SK-N-SH treated with all-trans-retinoic acid at 6 μM for 48 hours (cell line): ENCODE data around the gene PKMYT1.

Experiments
- ATAC-seq: fragments of 200-7000 bp; cut with Tn5 transposase; 3 replicates; pipeline ENCODE4 v1.9.1; 2020; ENCODE audit warnings: mild to moderate bottlenecking, moderate library complexity
- ARNTL ChIP-seq: fragments of 450-650 bp; formaldehyde crosslinking; IDR thresholded peaks from 2 replicates; pipeline ENCODE4 v1.5.0; 2020; ENCODE audit warnings: low read depth, mild to moderate bottlenecking, moderate library complexity, borderline replicate concordance
- BACH2 ChIP-seq: fragments of 250-450 bp; sonication (Bioruptor Pico); IDR thresholded peaks from 2 replicates; pipeline ENCODE4 v1.9.0; 2021; ENCODE audit warnings: mild to moderate bottlenecking, borderline replicate concordance
- CREB5 ChIP-seq: fragments of 250-450 bp; sonication (Bioruptor Pico); IDR thresholded peaks from 2 replicates; pipeline ENCODE4 v1.5.1; 2020; ENCODE audit warnings: low read depth, mild to moderate bottlenecking, moderate library complexity
- CSDC2 ChIP-seq: fragments of 250-450 bp; sonication (Bioruptor Pico); IDR thresholded peaks from 2 replicates; pipeline ENCODE4 v1.5.0; 2020; ENCODE audit warnings: mild to moderate bottlenecking, moderate library complexity
- CSRNP3 ChIP-seq: fragments of 250-450 bp; sonication (Bioruptor Pico); IDR thresholded peaks from 2 replicates; pipeline ENCODE4 v1.5.1; 2021; ENCODE audit warnings: mild to moderate bottlenecking, moderate library complexity
- ESRRG ChIP-seq: fragments of 250-450 bp; sonication (Bioruptor Pico); IDR thresholded peaks from 2 replicates; pipeline ENCODE4 v1.6.1; 2021; ENCODE audit warnings: mild to moderate bottlenecking
- OSR1 ChIP-seq: fragments of 250-450 bp; sonication (Bioruptor Pico); IDR thresholded peaks from 2 replicates; pipeline ENCODE4 v1.8.0; 2022; ENCODE audit warnings: moderate library complexity, mild to moderate bottlenecking, inconsistent platforms
- PATZ1 ChIP-seq: fragments of 250-450 bp; sonication (Bioruptor Pico); IDR thresholded peaks from 2 replicates; pipeline ENCODE4 v1.8.0; 2020; ENCODE audit warnings: mild to moderate bottlenecking, moderate library complexity, borderline replicate concordance
- POU6F1 ChIP-seq: fragments of 250-450 bp; sonication (Bioruptor Pico); IDR thresholded peaks from 2 replicates; pipeline ENCODE4 v1.8.0; 2021; ENCODE audit warnings: low read depth, mild to moderate bottlenecking, moderate library complexity, borderline replicate concordance
- PPARA ChIP-seq: fragments of 250-450 bp; sonication (Bioruptor Pico); IDR thresholded peaks from 2 replicates; pipeline ENCODE4 v1.5.0; 2020; ENCODE audit warnings: mild to moderate bottlenecking, borderline replicate concordance
- RARB ChIP-seq: fragments of 250-450 bp; sonication (Bioruptor Pico); IDR thresholded peaks from 2 replicates; pipeline ENCODE4 v1.8.0; 2021; ENCODE audit warnings: mild to moderate bottlenecking, moderate library complexity
- SNAI2 ChIP-seq: fragments of 250-450 bp; sonication (Bioruptor Pico); IDR thresholded peaks from 2 replicates; pipeline ENCODE4 v1.5.0; 2020; ENCODE audit warnings: mild to moderate bottlenecking, moderate library complexity
- TCF4 ChIP-seq: fragments of 250-450 bp; sonication (Bioruptor Pico); IDR thresholded peaks from 2 replicates; pipeline ENCODE4 v1.8.0; 2021; ENCODE audit warnings: mild to moderate bottlenecking, moderate library complexity, borderline replicate concordance
- TOX ChIP-seq: fragments of 250-450 bp; sonication (Bioruptor Pico); IDR thresholded peaks from 2 replicates; pipeline ENCODE4 v1.8.0; 2021; ENCODE audit warnings: mild to moderate bottlenecking, moderate library complexity, borderline replicate concordance
- TSHZ2 ChIP-seq: fragments of 250-450 bp; sonication (Bioruptor Pico); IDR thresholded peaks from 2 replicates; pipeline ENCODE4 v1.5.0; 2020; ENCODE audit warnings: mild to moderate bottlenecking, moderate library complexity
- ZC3H10 ChIP-seq: fragments of 250-450 bp; sonication (Bioruptor Pico); IDR thresholded peaks from 2 replicates; pipeline ENCODE4 v1.5.1; 2021; ENCODE audit warnings: mild to moderate bottlenecking, moderate library complexity
- ZFP3 ChIP-seq: fragments of 250-450 bp; sonication (Bioruptor Pico); IDR thresholded peaks from 2 replicates; pipeline ENCODE4 v1.5.0; 2020; ENCODE audit warnings: mild to moderate bottlenecking, moderate library complexity
- ZFP30 ChIP-seq: fragments of 450-650 bp; formaldehyde crosslinking; IDR thresholded peaks from 2 replicates; pipeline ENCODE4 v1.5.0; 2022; ENCODE audit warnings: mild to moderate bottlenecking, moderate library complexity
- ZNF565 ChIP-seq: fragments of 450-650 bp; formaldehyde crosslinking; conservative IDR thresholded peaks from 2 replicates; pipeline ENCODE4 v1.5.0; 2020; ENCODE audit warnings: low read depth, mild to moderate bottlenecking, moderate library complexity
- ZNF70 ChIP-seq: fragments of 450-650 bp; formaldehyde crosslinking; IDR thresholded peaks from 2 replicates; pipeline ENCODE4 v1.5.0; 2020; ENCODE audit warnings: mild to moderate bottlenecking, moderate library complexity

Gene PKMYT1

GRCh38 chr16:2999929-3000328 is 19.7 kb upstream of the PKMYT1 start (continued):
- no peak for TF ChIP-seq PATZ1
- no peak for TF ChIP-seq POU6F1 (CRISPR knock-in tag)
- no peak for TF ChIP-seq ARNTL (CRISPR knock-in tag)
- TF ChIP-seq, all 23 proteins: peak for 0

- no peak for ATAC-seq
- no peak for TF ChIP-seq TCF4 (CRISPR knock-in tag)
- TF ChIP-seq SNAI2 (CRISPR knock-in tag) = no peak
- no peak for TF ChIP-seq OSR1 (CRISPR knock-in tag)
- no peak for TF ChIP-seq ZC3H10 (CRISPR knock-in tag)
- no peak for TF ChIP-seq PATZ1
- TF ChIP-seq ZFP30 = no peak
- TF ChIP-seq PPARA = no peak
- no peak for TF ChIP-seq POU6F1 (CRISPR knock-in tag)
- TF ChIP-seq RARB (CRISPR knock-in tag) = no peak
- TF ChIP-seq BACH2 (CRISPR knock-in tag) = no peak
- TF ChIP-seq ZNF70 = no peak
- TF ChIP-seq TSHZ2 (CRISPR knock-in tag) = no peak
- no peak for TF ChIP-seq CSRNP3 (CRISPR knock-in tag)
- no peak for TF ChIP-seq CREB5 (CRISPR knock-in tag)
- no peak for TF ChIP-seq ESRRG (CRISPR knock-in tag)
- TF ChIP-seq ZNF565 (CRISPR knock-in tag) = no peak
- no peak for TF ChIP-seq ZFP3
- TF ChIP-seq TOX (CRISPR knock-in tag) = no peak
- TF ChIP-seq CSDC2 (CRISPR knock-in tag) = no peak
Measured at GRCh38 chr16:2996298-2996697, 16.1 kb upstream of the PKMYT1 start.
